Measurements from ENCODE around the gene BHLHA9.

GRCh38 chr17:1294157-1294717, 24.0 kb downstream of the BHLHA9 start:
- TF ChIP-seq REST (IDR thresholded peaks at IDR 0.05; ENCODE audit: low read depth): no peak
- no peak for TF ChIP-seq MAX (IDR thresholded peaks at IDR 0.05)
- TF ChIP-seq EP300 (IDR thresholded peaks at IDR 0.05; ENCODE audit: borderline replicate concordance): no peak
- no peak for TF ChIP-seq RAD21 (IDR thresholded peaks at IDR 0.05; ENCODE audit: low read depth)
- no peak for TF ChIP-seq EGR1 (IDR thresholded peaks at IDR 0.05)
